ENCODE data around the gene KRTAP10-3. TPM values are rescaled to one million over a fixed set of nuclear protein-coding genes. Genes with fewer than 3 reads are reported as not detected.

The KRTAP10-3 gene
- not detected in 2 replicates for total RNA-seq

GRCh38 chr21:44558695-44559094 lies at the start of gene KRTAP10-3:
TSS of gene KRTAP10-3 (minus strand) at chr21:44558795. CDS start at chr21:44558715, 80 bp downstream.

GRCh38 chr21:44600118-44600978 lies 41.8 kb upstream of the KRTAP10-3 start, which contains the start of gene KRTAP10-7:
TSS of gene KRTAP10-7 (plus strand) at chr21:44600597. CDS start at chr21:44600622, 25 bp downstream.

GRCh38 chr21:44592446-44593311 lies 34.1 kb upstream of the KRTAP10-3 start, which contains the start of gene KRTAP10-6:
TSS of gene KRTAP10-6 (minus strand) at chr21:44592505. CDS start at chr21:44592484, 21 bp downstream.

GRCh38 chr21:44580231-44580821 lies 21.7 kb upstream of the KRTAP10-3 start, which contains the start of gene KRTAP10-5:
TSS of gene KRTAP10-5 (minus strand) at chr21:44580604. CDS start at chr21:44580578, 26 bp downstream.

GRCh38 chr21:44573630-44574456 lies 15.2 kb upstream of the KRTAP10-3 start, which contains the start of gene KRTAP10-4:
TSS of gene KRTAP10-4 (plus strand) at chr21:44573729. CDS start at chr21:44573759, 30 bp downstream.

GRCh38 chr21:44551340-44551961 lies 7.1 kb downstream of the KRTAP10-3 start, which contains the start of gene KRTAP10-2:
TSS of gene KRTAP10-2 (minus strand) at chr21:44551505. CDS start at chr21:44551458, 47 bp downstream.

GRCh38 chr21:44539991-44540666 lies 18.5 kb downstream of the KRTAP10-3 start, which contains the start of gene KRTAP10-1:
TSS of gene KRTAP10-1 (minus strand) at chr21:44540195. CDS start at chr21:44540150, 45 bp downstream.

Other genes with a start within 250 kb of the KRTAP10-3 start
- 6.2 and 6.9 TPM in 2 replicates for gene CFAP410, start 219.4 kb downstream of the KRTAP10-3 start, total RNA-seq
- under 0.01 TPM in 1 of 2 replicates, not detected in the other for gene TRPM2, start 205.2 kb downstream of the KRTAP10-3 start, total RNA-seq
- 0.78 and 0.89 TPM in 2 replicates for gene LRRC3, start 103.3 kb downstream of the KRTAP10-3 start, total RNA-seq
- not detected in 2 replicates for gene KRTAP10-1, start 18.6 kb downstream of the KRTAP10-3 start, total RNA-seq
- not detected in 2 replicates for gene KRTAP10-2, start 7.3 kb downstream of the KRTAP10-3 start, total RNA-seq
- gene KRTAP10-4, start 14.9 kb upstream of the KRTAP10-3 start, total RNA-seq: not detected in 2 replicates
- gene KRTAP10-5, start 21.8 kb upstream of the KRTAP10-3 start, total RNA-seq: not detected in 2 replicates
- not detected in 2 replicates for gene KRTAP10-6, start 33.7 kb upstream of the KRTAP10-3 start, total RNA-seq
- gene KRTAP10-7, start 41.8 kb upstream of the KRTAP10-3 start, total RNA-seq: not detected in 2 replicates
- not detected in 2 replicates for gene KRTAP10-8, start 53.3 kb upstream of the KRTAP10-3 start, total RNA-seq
- not detected in 2 replicates for gene KRTAP10-9, start 68.3 kb upstream of the KRTAP10-3 start, total RNA-seq
- not detected in 2 replicates for gene KRTAP10-10, start 78.6 kb upstream of the KRTAP10-3 start, total RNA-seq
- not detected in 2 replicates for gene KRTAP10-11, start 87.6 kb upstream of the KRTAP10-3 start, total RNA-seq
- not detected in 2 replicates for gene KRTAP12-4, start 95.9 kb upstream of the KRTAP10-3 start, total RNA-seq
- not detected in 2 replicates for gene KRTAP12-3, start 99.1 kb upstream of the KRTAP10-3 start, total RNA-seq
- gene KRTAP12-2, start 108.1 kb upstream of the KRTAP10-3 start, total RNA-seq: not detected in 2 replicates
- gene KRTAP12-1, start 123.4 kb upstream of the KRTAP10-3 start, total RNA-seq: not detected in 2 replicates
- not detected in 2 replicates for gene KRTAP10-12, start 138.4 kb upstream of the KRTAP10-3 start, total RNA-seq
- not detected in 2 replicates for gene TSPEAR, start 152.8 kb upstream of the KRTAP10-3 start, total RNA-seq
- 64.4 and 85.2 TPM in 2 replicates for gene UBE2G2, start 243.0 kb upstream of the KRTAP10-3 start, total RNA-seq